GM23338 (cell line): Measurements from ENCODE around the gene FOXE3. TPM values are rescaled to one million over a fixed set of nuclear protein-coding genes. Genes with fewer than 3 reads are reported as not detected.

Experiments
- ATAC-seq: fragments of 200-7000 bp; cut with Tn5 transposase; 3 replicates; pipeline ENCODE4 v1.9.1; 2020
- DNase-seq: peaks from one replicate; pipeline ENCODE4 v3.0.0-alpha.2; 2015; ENCODE audit warnings: low spot score
- H2AFZ ChIP-seq: fragments of 200-600 bp; sonication (generic); 2 replicates; pipeline ENCODE4 v1.8.0; 2016; ENCODE audit warnings: antibody characterized with exemption, mild to moderate bottlenecking, moderate library complexity
- H3F3A ChIP-seq: fragments of 200-600 bp; sonication (generic); replicated peaks from 2 replicates; pipeline ENCODE4 v1.8.0; 2017; ENCODE audit warnings: antibody characterized with exemption, mixed run types, low read depth
- H3K27ac ChIP-seq: fragments of 200-600 bp; sonication (generic); 2 replicates; pipeline ENCODE4 v1.6.1; 2016; ENCODE audit warnings: low read depth
- H3K27me3 ChIP-seq: fragments of 200-600 bp; sonication (generic); 2 replicates; pipeline ENCODE4 v1.8.0; 2016; ENCODE audit warnings: mild to moderate bottlenecking, mixed run types, moderate library complexity; ENCODE audit not compliant: insufficient read depth
- H3K36me3 ChIP-seq: fragments of 200-600 bp; sonication (generic); 2 replicates; pipeline ENCODE4 v1.8.0; 2016; ENCODE audit warnings: mild to moderate bottlenecking; ENCODE audit not compliant: insufficient read depth
- H3K4me1 ChIP-seq: fragments of 200-600 bp; sonication (generic); 2 replicates; pipeline ENCODE4 v1.8.0; 2016; ENCODE audit warnings: mild to moderate bottlenecking, moderate library complexity; ENCODE audit not compliant: insufficient read depth
- H3K4me2 ChIP-seq: fragments of 200-600 bp; sonication (generic); 2 replicates; pipeline ENCODE4 v1.7.1; 2017; ENCODE audit warnings: mixed run types
- H3K4me3 ChIP-seq: fragments of 200-600 bp; sonication (generic); 2 replicates; pipeline ENCODE4 v1.6.1; 2016; ENCODE audit warnings: mixed run types
- H3K79me2 ChIP-seq: fragments of 200-600 bp; sonication (generic); replicated peaks from 2 replicates; pipeline ENCODE4 v1.8.0; 2017; ENCODE audit warnings: mild to moderate bottlenecking; ENCODE audit not compliant: insufficient read depth
- H3K9me2 ChIP-seq: fragments of 200-600 bp; sonication (generic); 2 replicates; pipeline ENCODE4 v1.8.0; 2017; ENCODE audit not compliant: insufficient read depth
- H4K20me1 ChIP-seq: fragments of 200-600 bp; sonication (generic); replicated peaks from 2 replicates; pipeline ENCODE4 v1.8.0; 2017; ENCODE audit warnings: mild to moderate bottlenecking; ENCODE audit not compliant: insufficient read depth
- H3K27ac Mint-ChIP-seq: 2 replicates; pipeline ENCODE4 v1.8.0; 2020; ENCODE audit warnings: inconsistent platforms, mild to moderate bottlenecking, moderate library complexity, mixed read lengths
- H3K27me3 Mint-ChIP-seq: 3 replicates; pipeline ENCODE4 v1.8.0; 2022; ENCODE audit warnings: low read depth, mild to moderate bottlenecking, moderate library complexity, mixed read lengths, inconsistent platforms; ENCODE audit not compliant: insufficient read depth, poor library complexity
- H3K36me3 Mint-ChIP-seq: 3 replicates; pipeline ENCODE4 v1.8.0; 2021; ENCODE audit warnings: low read depth, mild to moderate bottlenecking, inconsistent platforms, moderate library complexity, mixed read lengths
- H3K4me1 Mint-ChIP-seq: 3 replicates; pipeline ENCODE4 v1.8.0; 2020; ENCODE audit warnings: mild to moderate bottlenecking, inconsistent platforms, mixed read lengths
- H3K4me3 Mint-ChIP-seq: 3 replicates; pipeline ENCODE4 v1.8.0; 2021; ENCODE audit warnings: moderate library complexity, mild to moderate bottlenecking, inconsistent platforms, mixed read lengths
- H3K9me3 Mint-ChIP-seq: 3 replicates; pipeline ENCODE4 v1.8.0; 2020; ENCODE audit warnings: moderate library complexity, mild to moderate bottlenecking, inconsistent platforms, mixed read lengths
- CREB1 ChIP-seq: fragments of 250-450 bp; sonication (Bioruptor Pico); IDR thresholded peaks from 2 replicates; pipeline ENCODE4 v1.5.0; 2020; ENCODE audit warnings: low read depth, mild to moderate bottlenecking, moderate library complexity
- ETS1 ChIP-seq: IDR thresholded peaks from 2 replicates; pipeline ENCODE4 v1.6.1; 2016; ENCODE audit warnings: antibody characterized with exemption
- EZH2 ChIP-seq: fragments of 200-600 bp; sonication (generic); IDR thresholded peaks from one replicate; pipeline ENCODE4 v1.8.0; 2017; ENCODE audit warnings: antibody characterized with exemption, mild to moderate bottlenecking, low read depth; ENCODE audit not compliant: unreplicated experiment
- EZH2phosphoT487 ChIP-seq: fragments of 200-600 bp; sonication (generic); IDR thresholded peaks from one replicate; pipeline ENCODE4 v1.8.1; 2018; ENCODE audit warnings: antibody characterized with exemption; ENCODE audit not compliant: unreplicated experiment
- JUNB ChIP-seq: IDR thresholded peaks from one replicate; pipeline ENCODE4 v1.6.1; 2016; ENCODE audit warnings: antibody characterized with exemption; ENCODE audit not compliant: unreplicated experiment
- POLR2AphosphoS5 ChIP-seq: IDR thresholded peaks from 2 replicates; pipeline ENCODE4 v1.6.1; 2016; ENCODE audit warnings: antibody characterized with exemption, low read depth
- REST ChIP-seq: IDR thresholded peaks from one replicate; pipeline ENCODE4 v1.6.1; 2018; ENCODE audit warnings: antibody characterized with exemption; ENCODE audit not compliant: unreplicated experiment
- STAT1 ChIP-seq: IDR thresholded peaks from one replicate; pipeline ENCODE4 v1.6.1; 2016; ENCODE audit warnings: antibody characterized with exemption; ENCODE audit not compliant: unreplicated experiment
- ZNF114 ChIP-seq: fragments of 250-450 bp; sonication (Bioruptor Pico); IDR thresholded peaks from 2 replicates; pipeline ENCODE4 v1.5.0; 2020; ENCODE audit warnings: mild to moderate bottlenecking, moderate library complexity
- ZNF331 ChIP-seq: fragments of 250-450 bp; sonication (Bioruptor Pico); IDR thresholded peaks from 2 replicates; pipeline ENCODE4 v1.5.0; 2020; ENCODE audit warnings: low read depth, mild to moderate bottlenecking, moderate library complexity
- ZNF462 ChIP-seq: fragments of 250-450 bp; sonication (Bioruptor Pico); IDR thresholded peaks from 2 replicates; pipeline ENCODE4 v1.5.0; 2020; ENCODE audit warnings: mild to moderate bottlenecking, moderate library complexity
- polyA plus RNA-seq: library from polyadenylated mRNA; unstranded; fragments of >200 nt; fragmentation: Nextera tagmentation; extraction: Ambion mirVana; gene quantifications from 2 replicates; pipeline ENCODE4 v1.2.1, GENCODE V29; 2016
- total RNA-seq: library from RNA; depleted of rRNA; stranded (reverse); fragments of >200 nt; shearing (Covaris generic); gene quantifications from 2 replicates; pipeline ENCODE4 v1.2.3, GENCODE V29; 2014
- TF ChIP-seq, protein P1 (sequence below), 2 experiments: fragments of 200-600 bp in 1 of 2; sonication (generic) in 1 of 2; conservative IDR thresholded peaks; 2 replicates each; pipeline versions ENCODE4 v1.5.1 to v1.6.1; 2016 to 2017; ENCODE audit warnings: antibody characterized with exemption in 2 of 2, low read depth in 2 of 2, mild to moderate bottlenecking in 2 of 2, moderate library complexity in 1 of 2

Gene FOXE3
- total and polyA plus RNA-seq, 2 experiments from 2014 or later, result not detected

DNA sequence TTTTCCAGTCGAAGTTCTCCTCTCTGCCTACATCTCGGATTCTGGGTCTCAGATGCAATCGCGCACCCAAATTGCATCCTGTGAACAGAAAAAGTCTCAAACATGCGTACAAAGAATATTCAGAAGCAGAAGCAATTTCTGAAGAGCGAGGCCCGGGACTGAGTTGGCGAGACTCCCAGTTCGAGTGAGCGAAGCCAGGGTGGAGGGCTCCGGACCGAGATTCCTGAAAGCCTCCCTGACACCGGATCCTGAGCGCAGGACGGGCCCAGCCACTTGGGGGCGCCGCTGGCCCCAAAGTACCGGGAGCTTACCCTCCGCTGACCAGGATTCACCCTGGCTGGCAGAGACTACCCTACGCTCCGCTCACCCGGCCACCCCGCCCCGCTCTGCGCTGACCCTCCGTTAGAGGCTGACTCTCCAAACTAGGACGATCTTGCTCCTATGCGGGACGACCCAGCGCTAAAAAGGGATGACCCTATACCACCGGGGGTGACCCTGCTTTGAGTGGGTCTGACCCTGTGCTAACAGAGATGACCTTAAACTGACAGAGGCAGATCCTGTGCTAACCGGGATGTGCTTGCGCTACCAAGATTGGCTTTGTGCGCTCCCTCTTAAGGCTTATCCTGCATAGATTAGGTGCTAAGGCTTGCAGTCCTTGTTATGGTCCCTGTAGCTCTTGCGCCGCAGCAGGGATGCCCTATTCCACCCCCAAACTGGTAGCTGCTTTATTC lies 33.9 kb downstream of the FOXE3 start (continued):
- TF ChIP-seq ZNF462 (CRISPR knock-in tag) (no peak), STAT1 (no peak), POLR2AphosphoS5 (no peak), JUNB (no peak)

GRCh38 chr1:47450606-47451005 lies 34.5 kb downstream of the FOXE3 start:
- H3K9me3 Mint-ChIP-seq, result no peaks in the 10 kb centered on the region
- Histone ChIP-seq H4K20me1 (peaks cover 24% of the 10 kb centered on the region), H3K36me3 (no peaks in the 10 kb centered on the region), H3K79me2 (no peaks in the 10 kb centered on the region), H3K4me2 (peak overlapping the region; percentile 66; the same call in 1 of the 2 replicates), H2AFZ (no peak overlapping the region; the same call in 1 of the 2 replicates), H3K27ac (no peak overlapping the region), H3K4me1 (peaks cover 25% of the 10 kb centered on the region), H3F3A (0 out of 2 replicates have a peak, but pooled peaks cover 3% of the 10 kb centered on the region), H3K27me3 (peaks cover 75% of the 10 kb centered on the region), H3K4me3 (peak overlapping the region; percentile 47; the same call in 1 of the 2 replicates), H3K9me2 (no peaks in the 10 kb centered on the region)
- H3K4me3 Mint-ChIP-seq, result no peak overlapping the region
- peaks cover 2% of the 10 kb centered on the region for H3K27me3 Mint-ChIP-seq
- no peak overlapping the region for H3K27ac Mint-ChIP-seq
- H3K36me3 Mint-ChIP-seq, result no peaks in the 10 kb centered on the region
- H3K4me1 Mint-ChIP-seq, result peaks cover 34% of the 10 kb centered on the region
- DNase-seq (no peak), ATAC-seq (no peak)
- no peak for TF ChIP-seq EZH2
- TF ChIP-seq EZH2phosphoT487, result no peak
- no peak for TF ChIP-seq ETS1
- TF ChIP-seq REST, result no peak
- TF ChIP-seq JUNB, result no peak
- TF ChIP-seq, protein P1, sequence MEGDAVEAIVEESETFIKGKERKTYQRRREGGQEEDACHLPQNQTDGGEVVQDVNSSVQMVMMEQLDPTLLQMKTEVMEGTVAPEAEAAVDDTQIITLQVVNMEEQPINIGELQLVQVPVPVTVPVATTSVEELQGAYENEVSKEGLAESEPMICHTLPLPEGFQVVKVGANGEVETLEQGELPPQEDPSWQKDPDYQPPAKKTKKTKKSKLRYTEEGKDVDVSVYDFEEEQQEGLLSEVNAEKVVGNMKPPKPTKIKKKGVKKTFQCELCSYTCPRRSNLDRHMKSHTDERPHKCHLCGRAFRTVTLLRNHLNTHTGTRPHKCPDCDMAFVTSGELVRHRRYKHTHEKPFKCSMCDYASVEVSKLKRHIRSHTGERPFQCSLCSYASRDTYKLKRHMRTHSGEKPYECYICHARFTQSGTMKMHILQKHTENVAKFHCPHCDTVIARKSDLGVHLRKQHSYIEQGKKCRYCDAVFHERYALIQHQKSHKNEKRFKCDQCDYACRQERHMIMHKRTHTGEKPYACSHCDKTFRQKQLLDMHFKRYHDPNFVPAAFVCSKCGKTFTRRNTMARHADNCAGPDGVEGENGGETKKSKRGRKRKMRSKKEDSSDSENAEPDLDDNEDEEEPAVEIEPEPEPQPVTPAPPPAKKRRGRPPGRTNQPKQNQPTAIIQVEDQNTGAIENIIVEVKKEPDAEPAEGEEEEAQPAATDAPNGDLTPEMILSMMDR (conservative IDR thresholded peaks at IDR 0.05; ENCODE audit: low read depth in 2 of 2), result no peak
- no peak for TF ChIP-seq ZNF114 (CRISPR knock-in tag)
- no peak for TF ChIP-seq ZNF331 (CRISPR knock-in tag)
- no peak for TF ChIP-seq POLR2AphosphoS5
- no peak for TF ChIP-seq CREB1 (CRISPR knock-in tag)
